NCI-H1092 treated with DMSO at 0.1 percent for 48 hours (cell line): Measurements from ENCODE around the gene PEX11A.

Experiments used
- DNase-seq: peaks from one replicate; lab custom pipeline; 2025; lab: John Stamatoyannopoulos, UW

PEX11A gene

GRCh38 chr15:89675606-89676005 is 14.9 kb downstream of the PEX11A start:
- DNase-seq = no peak

- DNase-seq = no peak
Observed at GRCh38 chr15:89674526-89674925, 16.0 kb downstream of the PEX11A start.

GRCh38 chr15:89673165-89673512 is 17.4 kb downstream of the PEX11A start:
- peak; percentile 31 for DNase-seq

DNA sequence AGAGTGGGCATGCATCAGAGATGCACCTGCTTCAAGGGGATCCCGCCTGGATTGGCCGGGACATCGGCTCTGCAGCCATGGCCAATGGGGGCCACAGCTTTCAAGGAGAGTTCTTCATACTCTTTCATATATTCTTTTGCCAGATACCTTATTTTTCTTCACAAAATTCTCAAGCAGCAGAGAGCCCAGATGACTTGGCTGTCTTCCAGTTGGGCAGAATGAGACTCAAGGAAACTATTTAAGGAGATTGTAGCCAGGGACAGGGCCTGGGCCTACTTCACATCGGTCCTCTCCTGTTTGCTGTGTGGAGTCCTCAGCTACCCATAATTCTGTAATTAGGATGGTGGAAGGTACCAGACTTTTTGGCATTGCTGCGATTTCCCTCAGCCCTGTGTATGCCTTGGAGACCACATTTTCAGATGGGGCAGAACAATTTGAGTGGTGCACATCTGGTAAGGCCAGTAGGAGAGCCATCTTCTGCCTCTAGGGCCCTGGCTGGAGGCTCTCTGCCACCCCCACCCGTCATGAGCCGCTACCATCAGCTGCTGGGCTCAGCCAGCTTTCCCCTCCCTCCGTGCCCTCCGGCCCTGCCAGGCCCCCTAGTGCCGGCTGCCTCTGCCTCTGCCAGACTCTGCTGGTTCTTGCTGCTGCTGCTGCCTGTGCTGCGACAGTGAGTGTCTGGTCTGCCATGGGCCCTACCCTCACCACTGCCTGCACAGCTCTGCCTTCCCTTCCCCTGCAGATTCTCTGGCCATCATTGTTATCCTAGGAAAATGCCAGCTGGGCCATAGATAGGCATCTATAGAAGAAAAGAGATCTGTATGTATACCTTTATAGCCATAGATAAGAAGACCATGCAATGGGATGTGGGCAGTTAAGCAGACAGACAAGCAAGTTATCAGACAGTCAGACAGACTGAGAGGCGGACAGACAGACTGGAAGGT is 18.1 kb downstream of the PEX11A start:
- DNase-seq = no peak

- DNase-seq = no peak
Observed at GRCh38 chr15:89671687-89672086, 18.9 kb downstream of the PEX11A start.

GRCh38 chr15:89670971-89671560 is 19.5 kb downstream of the PEX11A start:
- no peak for DNase-seq

- no peak for DNase-seq
Observed at GRCh38 chr15:89669941-89670340, 20.6 kb downstream of the PEX11A start.

GRCh38 chr15:89669309-89669865 is 21.2 kb downstream of the PEX11A start:
- DNase-seq = no peak

DNA sequence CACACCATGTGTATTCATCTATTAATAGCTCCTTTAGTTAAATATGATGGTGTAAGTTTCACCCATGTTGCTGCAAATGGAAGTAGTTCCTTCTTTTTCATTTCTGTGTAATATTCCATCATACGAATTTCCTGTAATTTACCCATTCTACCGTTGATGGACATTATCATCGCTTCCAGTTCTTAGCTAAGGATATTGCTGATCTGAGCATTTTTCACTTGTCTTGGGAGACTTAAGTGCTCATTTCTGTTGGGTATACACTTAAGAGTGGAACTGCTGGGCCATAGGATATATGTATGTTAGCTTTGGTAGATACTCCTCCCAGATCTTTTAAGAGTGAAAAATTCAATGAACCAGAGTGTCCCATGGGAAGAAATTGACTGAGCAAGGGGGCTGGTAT is 22.4 kb downstream of the PEX11A start:
- DNase-seq = no peak

- no peak for DNase-seq
Observed at GRCh38 chr15:89667706-89667960, 22.9 kb downstream of the PEX11A start.

GRCh38 chr15:89666858-89667705 is 23.5 kb downstream of the PEX11A start:
- no peak for DNase-seq

DNA sequence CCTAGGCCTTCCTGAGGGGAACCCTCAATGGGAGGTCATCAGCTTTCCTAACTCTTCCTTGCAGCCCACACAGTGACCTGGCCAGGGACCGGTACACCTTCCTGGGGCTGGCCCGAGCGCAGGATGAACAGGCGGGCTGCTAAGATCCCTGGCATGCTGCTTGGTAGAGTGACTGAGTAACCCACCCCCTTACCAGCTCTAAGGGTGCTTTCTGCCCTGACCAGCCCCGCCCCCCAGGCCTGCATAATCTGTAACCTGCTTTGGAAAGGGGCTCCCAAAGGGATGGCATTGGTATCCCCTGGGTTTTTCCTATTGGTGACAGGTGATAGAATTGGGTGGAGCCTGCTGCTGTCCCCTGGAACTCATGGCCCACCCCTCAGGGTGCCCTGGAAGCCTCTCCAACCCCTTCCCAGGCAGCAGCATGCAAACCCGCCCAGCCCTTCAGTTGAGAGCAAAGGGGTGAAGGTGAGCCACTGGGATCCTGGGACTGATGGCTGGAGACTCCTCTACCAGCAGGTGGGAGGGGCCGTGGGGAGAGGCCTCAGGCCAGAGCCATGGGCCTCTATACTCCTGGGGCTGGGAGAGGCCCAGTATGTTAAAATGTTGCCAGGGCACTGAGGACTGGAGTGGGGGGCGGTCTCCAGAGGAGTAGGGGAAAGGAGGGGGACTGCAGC is 24.2 kb downstream of the PEX11A start:
- no peak for DNase-seq

GRCh38 chr15:89665449-89666181 is 24.9 kb downstream of the PEX11A start:
- no peak for DNase-seq

GRCh38 chr15:89664441-89665350 is 25.9 kb downstream of the PEX11A start:
- peak; percentile 1 for DNase-seq

DNA sequence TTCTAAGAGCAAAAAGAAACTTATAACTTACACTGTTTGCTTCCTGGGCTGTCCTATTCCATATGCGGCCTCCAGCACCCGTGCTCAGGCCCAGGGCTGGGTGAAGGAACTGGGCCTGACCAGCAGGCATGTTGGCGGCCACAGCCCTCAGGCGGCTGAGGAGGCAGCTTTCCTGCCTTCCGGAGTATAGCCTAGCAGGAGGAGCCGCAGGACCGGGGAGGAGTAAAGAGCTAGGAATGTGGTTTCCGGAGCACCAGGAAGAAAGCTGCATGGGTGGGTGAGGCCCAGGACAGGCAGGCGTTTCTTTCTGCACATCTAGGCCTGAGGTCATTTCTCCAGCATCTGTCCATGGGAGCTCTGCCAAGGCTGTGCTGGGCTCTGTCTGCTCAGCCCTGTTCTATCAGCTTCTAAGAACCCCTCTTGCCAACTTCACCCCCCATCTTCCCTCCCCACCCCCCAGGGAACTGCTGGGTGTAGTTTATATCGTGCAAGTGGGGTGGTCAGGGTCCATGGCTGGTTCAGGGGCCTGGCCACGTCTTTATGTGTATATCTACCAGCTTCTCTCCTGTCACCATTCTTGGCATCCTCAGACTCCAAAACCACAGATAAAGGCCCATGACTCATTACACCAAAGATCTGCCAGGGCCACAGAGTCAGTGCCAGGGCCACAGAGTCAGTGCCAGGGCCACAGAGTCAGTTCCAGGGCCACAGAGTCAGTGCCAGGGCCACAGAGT is 27.5 kb downstream of the PEX11A start:
- no peak for DNase-seq

DNA sequence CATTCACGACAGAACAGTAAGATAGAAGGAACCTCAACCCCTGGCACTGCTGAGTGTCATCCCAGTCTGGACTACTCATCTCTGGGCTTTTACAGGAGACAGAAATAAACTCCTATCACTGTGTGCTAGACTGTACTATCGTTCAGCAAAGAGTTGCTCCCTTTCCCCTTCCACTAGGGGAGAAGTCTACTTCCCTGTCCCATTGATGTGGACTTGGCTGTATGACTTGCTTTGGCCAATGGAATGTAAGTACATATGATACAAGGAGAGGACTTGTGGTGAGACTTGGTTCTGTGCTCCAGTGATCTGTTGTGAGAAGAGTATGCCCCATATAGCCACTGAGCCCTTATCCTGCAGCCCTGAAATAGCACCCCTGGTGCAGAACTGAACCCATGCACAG is 30.0 kb downstream of the PEX11A start:
- DNase-seq = no peak

GRCh38 chr15:89659295-89659694 is 31.3 kb downstream of the PEX11A start:
- no peak for DNase-seq

DNA sequence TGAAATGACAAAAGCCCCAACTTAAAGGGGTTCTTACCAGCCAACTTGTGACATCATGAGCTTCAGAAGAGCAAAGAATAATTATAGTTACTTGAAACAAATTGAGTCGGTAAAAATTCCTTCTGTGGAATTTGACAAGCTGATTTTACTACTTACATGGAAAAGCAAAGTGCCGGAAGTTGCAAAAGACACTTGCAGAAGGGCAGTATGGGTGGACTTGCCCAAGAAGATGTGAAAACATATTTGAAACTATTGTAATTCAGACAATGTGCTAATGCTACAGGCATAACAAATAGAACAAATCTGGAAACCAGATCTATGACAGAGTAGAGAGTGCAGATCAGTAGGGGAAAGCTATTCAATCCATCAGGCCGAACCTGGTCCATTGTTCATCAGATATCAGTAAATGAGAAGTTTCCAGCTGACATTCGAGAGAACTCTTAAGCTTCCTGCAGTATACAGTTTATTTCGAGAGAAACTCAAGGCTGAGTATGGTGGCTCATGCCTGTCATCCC is 32.8 kb downstream of the PEX11A start:
- no peak for DNase-seq

DNA sequence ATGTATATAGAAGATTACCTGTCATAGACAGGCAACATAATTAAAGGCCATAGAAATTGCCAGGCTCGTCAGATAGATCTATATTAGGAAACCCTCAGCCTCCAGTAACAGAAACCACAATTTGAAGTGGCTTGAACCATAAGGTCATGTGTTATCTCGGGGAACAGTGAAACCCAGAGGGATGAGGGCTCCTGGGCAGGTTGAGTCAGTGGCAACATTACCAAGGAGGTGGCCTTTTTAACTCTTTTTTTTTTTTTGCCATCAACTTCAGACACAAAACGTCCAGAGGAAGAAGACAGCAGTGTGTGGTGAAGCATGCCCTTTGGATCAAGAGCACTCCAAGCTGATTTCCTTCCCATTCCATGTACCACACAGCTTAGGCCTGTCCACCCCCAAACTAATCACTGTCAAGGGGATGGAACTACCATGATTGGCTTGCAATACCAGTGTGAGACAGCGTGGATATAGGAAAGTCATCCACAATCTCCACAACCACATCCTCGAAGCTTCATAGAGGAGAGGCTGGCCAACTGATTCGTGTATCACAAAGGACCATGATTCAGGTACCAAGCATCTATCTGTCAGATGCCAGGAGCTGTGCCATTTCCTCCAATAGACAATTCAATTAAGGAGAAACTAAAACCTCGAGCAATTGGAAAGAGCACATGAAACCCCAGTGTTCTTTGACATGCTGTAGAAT is 34.3 kb downstream of the PEX11A start:
- DNase-seq = no peak
